Measurements from ENCODE around the gene NADK2.
"Not testable (repeated sequence)": the region's sequence is repeated elsewhere in the genome, so short reads cannot be mapped to it uniquely, and the experiment has no call there.

NADK2 gene, protein sequence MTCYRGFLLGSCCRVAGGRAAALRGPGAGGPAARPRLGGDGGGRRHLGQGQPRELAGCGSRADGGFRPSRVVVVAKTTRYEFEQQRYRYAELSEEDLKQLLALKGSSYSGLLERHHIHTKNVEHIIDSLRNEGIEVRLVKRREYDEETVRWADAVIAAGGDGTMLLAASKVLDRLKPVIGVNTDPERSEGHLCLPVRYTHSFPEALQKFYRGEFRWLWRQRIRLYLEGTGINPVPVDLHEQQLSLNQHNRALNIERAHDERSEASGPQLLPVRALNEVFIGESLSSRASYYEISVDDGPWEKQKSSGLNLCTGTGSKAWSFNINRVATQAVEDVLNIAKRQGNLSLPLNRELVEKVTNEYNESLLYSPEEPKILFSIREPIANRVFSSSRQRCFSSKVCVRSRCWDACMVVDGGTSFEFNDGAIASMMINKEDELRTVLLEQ

GRCh38 chr5:36241631-36242533 lies at the start of gene NADK2:
Gene NADK2 (minus strand): TSS chr5:36241925. CDS start chr5:36241798, 127 bp downstream.
- peak; percentile 85 for DNase-seq (ENCODE audit: low read depth)

DNA sequence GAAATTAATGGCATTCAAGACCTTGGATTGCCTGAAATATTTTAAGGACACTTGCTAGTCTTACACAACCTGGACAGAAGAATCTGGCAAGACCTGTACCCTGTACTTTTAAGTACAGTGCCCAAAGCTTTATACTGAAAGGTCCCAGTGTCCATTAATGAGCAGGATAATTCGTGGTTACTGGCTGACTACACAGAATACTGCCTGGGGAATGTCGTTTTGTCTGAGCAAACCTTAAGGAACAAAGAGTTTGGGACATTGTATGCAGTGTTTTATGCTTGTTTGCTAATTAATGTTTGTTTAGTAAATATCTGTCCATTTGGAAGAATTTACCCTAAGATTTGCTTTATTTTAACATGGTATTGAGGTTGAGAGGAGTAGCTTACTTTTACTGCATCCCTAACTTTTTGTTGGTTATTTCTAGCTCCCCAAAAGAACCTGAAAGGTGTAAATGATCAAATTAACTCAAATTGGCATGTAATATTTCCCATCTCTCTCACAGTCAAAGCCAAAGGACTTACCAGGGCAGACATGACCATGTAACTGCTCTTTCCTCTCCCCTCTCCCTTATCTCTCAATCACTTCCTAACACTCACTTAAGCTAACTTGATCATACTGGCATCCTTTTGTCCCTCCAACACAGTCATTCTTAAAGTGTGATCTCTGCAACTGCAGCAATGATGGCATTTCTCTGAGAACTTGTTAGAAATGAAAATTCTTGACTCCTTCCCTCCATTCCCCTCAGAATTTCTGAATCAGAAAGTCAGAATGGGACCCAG lies 44.3 kb upstream of the NADK2 start:
- DNase-seq (ENCODE audit: low read depth), result no peak

GRCh38 chr5:36283775-36284174 lies 42.0 kb upstream of the NADK2 start:
- DNase-seq (ENCODE audit: low read depth), result not testable (repeated sequence)

DNA sequence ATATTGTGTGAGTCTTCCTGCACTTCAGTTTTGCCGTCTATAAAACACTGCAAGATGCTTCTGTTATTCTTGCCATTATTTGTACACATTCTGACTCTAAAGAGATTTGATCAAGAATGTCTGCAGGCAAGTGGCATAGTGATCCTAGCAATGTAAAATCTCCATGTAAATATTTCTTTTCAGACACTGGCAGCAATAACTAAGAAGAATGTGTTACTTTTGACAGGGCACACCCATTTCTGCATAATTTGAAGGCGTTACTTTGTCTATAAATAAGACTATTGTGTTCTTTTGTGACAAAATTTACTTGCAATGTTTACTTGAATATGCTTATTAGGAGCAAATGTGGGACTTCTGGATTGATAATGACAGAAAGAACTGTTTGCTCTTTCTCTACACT lies 39.9 kb upstream of the NADK2 start:
- DNase-seq (ENCODE audit: low read depth), result no peak

DNA sequence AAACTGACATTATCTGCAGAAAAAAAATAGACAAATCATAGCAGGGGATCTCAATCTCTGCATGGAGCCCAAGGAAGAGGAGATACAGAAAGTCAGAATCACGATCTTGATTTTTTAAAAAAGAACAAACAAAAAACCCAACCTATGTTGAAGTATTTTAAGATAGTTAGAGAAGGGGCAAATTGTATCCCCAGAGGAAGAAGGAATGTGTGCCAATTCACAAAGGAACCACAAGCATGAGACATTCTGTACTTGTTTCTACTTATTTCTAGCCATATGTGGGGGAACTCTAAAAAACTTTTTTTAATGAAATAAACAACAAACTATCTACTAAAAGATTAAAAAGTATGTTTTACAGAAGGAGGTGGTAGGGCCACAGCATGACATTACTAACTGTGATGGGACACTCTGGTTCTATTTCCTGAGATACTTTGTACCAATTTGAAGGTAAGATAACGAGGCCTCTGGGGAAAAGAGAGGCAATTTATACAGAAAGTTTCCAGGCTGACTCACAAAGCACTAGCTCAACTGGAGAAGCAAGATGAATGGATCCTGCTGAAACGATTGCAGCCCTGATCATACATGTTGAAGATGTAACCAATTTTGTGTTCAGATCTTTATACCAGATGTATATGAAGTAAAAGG lies 37.5 kb upstream of the NADK2 start:
- no peak for DNase-seq (ENCODE audit: low read depth)

GRCh38 chr5:36277521-36278176 lies 35.9 kb upstream of the NADK2 start:
- no peak for DNase-seq (ENCODE audit: low read depth)

- no peak for DNase-seq (ENCODE audit: low read depth)
Measured at GRCh38 chr5:36276864-36277263, 35.1 kb upstream of the NADK2 start.

DNA sequence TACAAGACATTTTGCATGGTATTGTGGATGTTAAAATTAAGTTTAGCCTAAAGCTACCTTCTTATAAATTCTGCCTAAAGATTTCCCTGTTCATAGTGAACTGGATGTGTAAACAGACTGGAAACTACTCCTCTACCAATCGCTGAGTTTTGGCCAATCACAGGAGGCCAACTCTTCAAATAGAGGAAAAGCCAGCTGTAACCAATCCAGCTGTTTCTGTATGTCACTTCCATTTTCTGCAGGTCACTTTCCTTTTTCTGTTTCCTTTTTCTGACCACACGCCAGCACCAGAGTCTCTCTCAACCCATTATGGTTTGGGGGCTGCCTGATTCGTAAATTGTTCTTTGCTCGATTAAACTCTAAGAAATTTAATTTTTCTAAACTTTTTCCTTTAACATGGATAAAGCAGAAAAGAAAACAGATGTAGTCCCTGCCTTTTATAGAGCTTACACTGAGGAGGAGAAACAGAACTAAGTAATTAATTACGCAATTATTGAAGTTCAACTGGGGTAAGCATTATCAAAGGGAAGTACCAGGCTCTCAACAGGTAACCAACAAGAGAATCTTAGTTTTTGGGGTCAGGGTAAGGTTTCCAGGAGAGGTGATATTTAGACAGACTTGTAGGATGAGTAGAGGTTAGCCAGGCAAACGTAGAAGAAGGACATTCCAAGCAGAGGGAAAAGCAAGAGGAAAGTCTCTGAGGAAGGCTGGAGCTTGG lies 32.2 kb upstream of the NADK2 start:
- DNase-seq (ENCODE audit: low read depth), result no peak

DNA sequence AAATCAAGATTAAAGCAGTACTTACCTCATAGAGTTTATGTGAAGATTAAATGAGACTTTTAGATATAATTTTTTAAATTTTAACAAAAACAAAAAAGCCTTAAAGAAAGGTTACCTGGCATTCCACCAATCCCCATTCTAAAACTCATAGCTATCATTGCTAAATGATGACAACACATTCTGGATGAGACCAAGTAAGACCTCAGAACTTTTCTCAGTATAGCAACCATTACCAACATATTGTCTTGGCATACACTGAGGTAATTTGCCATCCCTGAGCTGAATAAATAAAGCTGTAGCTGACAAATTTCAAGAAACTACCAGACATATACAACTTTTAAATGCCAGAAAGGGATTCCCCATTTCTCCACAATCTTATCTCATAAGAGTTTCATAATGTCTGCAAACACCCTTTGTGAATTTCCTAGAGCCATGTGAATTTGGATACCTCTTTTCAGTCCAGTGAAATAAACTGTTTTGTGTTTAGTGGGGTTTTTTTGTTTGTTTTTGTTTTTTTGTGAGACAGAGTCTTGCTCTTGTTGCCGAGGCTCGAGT lies 30.5 kb upstream of the NADK2 start:
- no peak for DNase-seq (ENCODE audit: low read depth)

DNA sequence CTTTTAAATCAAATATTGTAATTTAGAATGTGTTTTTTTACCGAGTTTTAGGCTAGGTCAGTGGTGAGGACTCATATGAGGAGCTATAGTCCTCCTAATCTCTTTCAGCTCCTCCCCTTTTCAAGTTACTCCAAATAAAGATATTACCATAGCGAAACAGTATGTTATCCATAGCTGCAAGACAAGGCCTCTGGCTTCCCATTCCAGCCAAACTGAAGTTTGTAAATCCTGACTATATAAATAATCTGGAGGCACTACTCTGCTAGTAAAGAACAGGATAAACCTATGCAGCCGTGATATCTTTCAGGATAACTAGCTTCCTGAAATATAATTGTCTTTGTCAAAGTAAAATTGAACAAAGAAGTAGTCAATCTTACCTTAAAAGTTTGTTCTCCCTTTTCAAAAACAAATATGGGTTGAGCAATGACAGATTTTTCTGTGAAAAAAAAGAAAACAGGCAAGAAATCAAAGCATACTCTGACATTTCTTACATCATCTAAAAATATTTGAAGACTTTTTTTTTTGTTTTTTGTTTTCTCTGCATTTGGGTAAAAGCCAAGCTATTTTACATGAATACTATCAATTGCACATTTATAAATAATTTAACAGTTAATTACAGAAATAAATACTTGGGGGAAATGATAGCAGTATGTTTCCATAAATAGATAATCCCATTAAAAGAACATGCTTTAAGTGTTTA lies 29.3 kb upstream of the NADK2 start:
- DNase-seq (ENCODE audit: low read depth), result no peak

DNA sequence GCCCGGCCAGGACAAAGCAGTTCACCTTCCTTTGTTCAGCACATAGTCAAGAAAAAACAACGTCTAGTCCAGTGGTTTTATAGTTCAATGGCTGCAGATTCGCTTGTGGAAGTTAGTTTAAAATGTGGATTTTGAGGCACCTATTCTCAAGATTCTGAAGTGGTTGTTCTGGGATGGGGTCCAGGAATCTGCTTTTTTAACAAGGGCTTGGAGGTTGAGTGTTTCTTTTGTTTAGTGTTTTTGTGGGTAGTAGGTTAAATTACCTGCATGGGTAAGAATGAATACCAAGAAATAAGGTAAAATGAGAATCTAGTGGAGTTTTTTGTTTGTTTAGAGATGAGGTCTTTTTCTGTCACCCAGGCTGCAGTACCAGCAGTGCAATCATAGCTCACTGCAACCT lies 28.4 kb upstream of the NADK2 start:
- no peak for DNase-seq (ENCODE audit: low read depth)

DNA sequence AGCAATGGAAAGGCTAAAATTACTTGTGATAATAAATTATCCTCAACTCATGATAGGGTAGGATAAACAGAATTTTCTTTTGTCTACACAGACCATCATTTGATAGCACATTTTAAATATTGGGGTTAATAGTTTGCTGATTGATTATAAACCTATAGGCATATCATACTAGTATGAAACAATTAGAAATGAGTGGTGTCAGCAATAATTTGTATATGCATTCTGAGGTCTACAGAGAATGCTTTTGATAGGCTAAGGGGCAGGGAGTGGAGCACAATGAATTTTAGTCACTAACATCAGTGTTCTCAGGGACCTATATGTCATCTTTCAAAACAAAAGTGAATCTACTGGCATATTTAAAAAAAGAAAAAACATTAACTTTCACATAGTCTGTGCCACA lies 27.8 kb upstream of the NADK2 start:
- DNase-seq (ENCODE audit: low read depth), result no peak

GRCh38 chr5:36267905-36268304 lies 26.2 kb upstream of the NADK2 start:
- no peak for DNase-seq (ENCODE audit: low read depth)

- DNase-seq (ENCODE audit: low read depth), result no peak
Measured at GRCh38 chr5:36264202-36264760, 22.6 kb upstream of the NADK2 start.

GRCh38 chr5:36261186-36261585 lies 19.5 kb upstream of the NADK2 start:
- no peak for DNase-seq (ENCODE audit: low read depth)

DNA sequence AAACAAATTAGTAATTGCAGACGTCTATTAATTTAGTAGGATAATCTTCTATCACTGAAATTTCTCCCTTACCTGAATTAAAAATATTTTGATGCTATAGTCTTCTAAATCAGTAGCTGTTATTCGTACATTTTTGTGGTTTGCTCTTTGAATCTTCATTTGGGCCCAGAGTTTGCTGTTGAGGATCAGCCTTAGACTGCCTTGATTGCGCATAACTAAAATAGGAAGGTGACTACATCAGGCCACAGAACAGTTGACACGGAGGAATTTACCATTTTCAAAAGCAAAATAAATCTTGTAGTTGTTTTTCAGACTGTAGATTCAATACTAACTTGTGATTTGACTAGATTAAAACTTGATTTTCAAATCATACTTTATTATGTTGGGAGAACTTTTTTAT lies 11.8 kb upstream of the NADK2 start:
- DNase-seq (ENCODE audit: low read depth), result no peak

DNA sequence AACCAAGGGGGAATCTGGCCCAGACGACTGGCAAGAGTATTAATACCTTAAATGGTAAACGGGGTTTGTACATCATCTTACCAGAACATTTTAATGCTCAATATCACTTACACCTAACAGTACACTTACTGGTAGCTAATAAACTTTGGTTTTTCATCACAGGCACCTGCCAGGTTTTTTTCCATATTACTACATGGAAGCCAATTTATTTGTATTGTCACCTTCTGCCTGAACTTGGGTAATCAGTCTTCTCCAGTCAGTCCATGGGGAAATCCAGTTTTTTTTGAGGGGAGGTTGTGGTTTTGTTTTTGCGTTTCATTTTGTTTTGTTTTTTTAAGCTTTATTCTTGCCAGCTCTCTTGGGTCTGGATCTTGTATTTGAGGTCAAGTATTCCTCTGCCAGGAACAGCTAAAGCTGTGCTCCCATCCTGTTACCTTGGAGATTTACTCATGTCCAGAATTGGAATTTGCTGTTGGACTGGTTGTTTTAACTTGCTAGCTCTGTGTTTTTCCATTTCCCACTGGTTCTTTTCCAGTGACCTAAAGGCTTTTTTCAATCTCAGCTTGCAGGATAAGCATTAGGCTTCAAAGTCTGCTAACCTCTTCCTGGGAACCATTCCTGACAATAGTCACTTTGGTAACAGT lies 11.1 kb upstream of the NADK2 start:
- no peak for DNase-seq (ENCODE audit: low read depth)

GRCh38 chr5:36251218-36251617 lies 9.5 kb upstream of the NADK2 start:
- no peak for DNase-seq (ENCODE audit: low read depth)

- no peak for DNase-seq (ENCODE audit: low read depth)
Measured at GRCh38 chr5:36250427-36250826, 8.7 kb upstream of the NADK2 start.

Data from CMK (cell line).